ENCODE measurements around the gene SGCB.
"Not testable (repeated sequence)": the region's sequence is repeated elsewhere in the genome, so short reads cannot be mapped to it uniquely, and the experiment has no call there.

SGCB gene, protein sequence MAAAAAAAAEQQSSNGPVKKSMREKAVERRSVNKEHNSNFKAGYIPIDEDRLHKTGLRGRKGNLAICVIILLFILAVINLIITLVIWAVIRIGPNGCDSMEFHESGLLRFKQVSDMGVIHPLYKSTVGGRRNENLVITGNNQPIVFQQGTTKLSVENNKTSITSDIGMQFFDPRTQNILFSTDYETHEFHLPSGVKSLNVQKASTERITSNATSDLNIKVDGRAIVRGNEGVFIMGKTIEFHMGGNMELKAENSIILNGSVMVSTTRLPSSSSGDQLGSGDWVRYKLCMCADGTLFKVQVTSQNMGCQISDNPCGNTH

DNA sequence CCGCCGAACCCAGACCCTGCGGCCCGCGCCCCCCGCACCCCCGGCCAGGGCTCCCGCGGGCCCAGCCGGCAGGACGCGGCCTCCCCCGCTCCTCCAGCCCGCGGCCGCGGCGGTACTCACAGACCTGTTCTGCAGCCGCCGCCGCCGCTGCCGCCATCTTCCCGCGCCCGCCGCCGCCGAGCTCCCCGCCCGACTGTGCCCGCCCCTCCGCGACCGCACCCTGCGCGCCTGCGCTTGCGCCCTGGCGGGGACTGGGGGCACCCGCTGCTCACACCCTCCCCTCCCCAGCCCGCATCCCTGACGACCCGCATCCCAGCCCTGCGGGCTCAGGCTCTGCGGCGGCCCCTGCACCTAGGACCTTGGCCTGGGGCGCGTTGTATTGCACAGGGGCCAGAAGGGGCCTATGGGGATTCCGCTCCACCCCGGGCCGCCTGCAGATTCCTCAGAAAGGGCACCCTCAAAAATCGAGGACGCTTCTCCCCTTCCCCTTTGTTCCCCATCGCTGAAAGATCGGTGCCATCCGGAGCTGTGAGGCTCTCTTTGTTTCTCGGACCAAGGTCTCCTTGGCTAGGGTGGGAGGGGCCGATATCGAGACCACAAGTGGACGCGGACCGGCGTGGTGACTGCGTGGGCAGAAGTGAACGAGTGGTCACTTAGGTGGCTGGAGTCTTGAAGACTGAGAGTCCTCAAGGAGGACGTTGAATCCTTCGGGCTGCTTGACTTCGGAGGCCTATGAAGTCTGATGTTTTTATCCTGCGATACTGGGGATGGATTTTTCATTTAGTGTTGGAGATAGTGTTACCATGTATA, at the start of gene SGCB:
Gene SGCB, minus strand, starts transcription at position 197 of the 810 bp plus-strand sequence. Its CDS starts 40 bp downstream, at position 157.
- in situ Hi-C loops (cut with MboI; ENCODE audit: low sequenced_read_pairs) = no loop called here

DNA sequence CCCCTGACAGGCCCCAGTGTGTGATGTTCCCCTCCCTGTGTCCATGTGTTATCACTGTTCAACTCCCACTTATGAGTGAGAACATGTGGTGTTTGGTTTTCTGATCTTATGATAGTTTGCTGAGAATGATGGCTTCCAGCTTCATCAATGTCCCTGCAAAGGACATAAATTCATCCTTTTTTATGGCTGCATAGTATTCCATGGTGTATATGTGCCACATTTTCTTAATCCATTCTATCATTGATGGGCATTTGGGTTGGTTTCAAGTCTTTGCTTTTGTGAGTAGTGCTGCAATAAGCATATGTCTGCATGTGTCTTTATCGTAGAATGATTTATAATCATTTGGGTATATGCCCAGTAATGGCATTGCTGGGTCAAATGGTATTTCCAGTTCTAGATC, 48.3 kb upstream of the SGCB start:
- in situ Hi-C loops (cut with MboI; ENCODE audit: low sequenced_read_pairs) = not testable (repeated sequence)

DNA sequence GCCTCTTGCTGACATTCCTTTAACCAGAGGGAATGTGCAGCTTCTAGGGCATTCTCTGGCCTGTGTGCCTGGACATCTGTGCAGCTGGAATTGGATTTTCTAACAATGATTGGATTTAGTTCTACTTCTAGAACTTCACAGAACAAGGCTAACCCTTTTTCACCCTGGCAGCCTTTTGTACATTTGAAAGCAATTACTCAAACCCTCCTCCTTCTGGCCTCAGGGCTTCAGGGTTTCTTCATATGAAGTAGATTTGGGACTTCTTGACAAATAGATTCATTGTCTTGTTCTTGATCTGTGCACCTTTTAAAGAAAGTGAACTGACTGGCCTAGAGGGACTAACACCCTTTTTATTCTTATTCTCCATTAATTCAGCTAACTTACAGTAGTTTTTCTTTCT, 43.1 kb upstream of the SGCB start:
- in situ Hi-C loops (cut with MboI; ENCODE audit: low sequenced_read_pairs) = no loop called here

DNA sequence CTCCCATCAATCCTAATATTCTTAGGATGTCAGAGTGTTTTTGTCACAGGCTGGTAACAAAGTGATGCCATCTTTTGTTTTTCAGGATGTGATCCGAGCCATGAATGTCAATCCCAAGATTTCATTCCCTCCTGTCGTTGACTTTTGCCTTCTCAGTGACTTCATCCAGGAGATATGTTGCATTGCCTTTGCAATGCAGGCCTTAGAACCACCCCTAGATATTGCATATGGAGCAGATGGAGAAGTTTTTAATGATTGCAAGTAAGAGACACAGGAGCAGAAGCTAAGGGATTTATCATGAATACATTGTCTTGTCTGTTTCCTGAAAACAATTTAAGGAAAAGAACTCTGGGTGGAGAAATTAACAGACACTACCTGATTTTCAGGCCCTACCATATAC, 41.6 kb upstream of the SGCB start:
- in situ Hi-C loops (cut with MboI; ENCODE audit: low sequenced_read_pairs) = no loop called here

DNA sequence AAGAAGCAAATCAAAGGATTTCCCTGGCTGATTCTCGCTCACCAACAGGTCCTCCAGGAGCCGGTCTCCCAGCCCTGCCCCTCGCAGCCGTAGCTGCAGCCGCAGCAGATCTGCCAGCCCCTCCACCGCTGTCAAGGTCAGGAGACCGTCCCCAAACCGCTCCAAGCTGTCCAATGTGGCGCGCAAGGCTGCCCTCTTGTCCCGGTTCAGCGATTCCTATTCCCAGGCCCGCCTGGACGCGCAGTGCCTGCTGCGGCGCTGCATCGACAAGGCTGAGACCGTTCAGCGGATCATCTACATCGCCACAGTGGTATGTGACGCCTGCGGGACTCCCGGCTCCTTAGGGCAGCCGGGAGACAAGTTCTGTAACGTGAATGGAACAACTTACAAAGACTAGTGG, 38.6 kb upstream of the SGCB start:
- in situ Hi-C loops (cut with MboI; ENCODE audit: low sequenced_read_pairs) = no loop called here

DNA sequence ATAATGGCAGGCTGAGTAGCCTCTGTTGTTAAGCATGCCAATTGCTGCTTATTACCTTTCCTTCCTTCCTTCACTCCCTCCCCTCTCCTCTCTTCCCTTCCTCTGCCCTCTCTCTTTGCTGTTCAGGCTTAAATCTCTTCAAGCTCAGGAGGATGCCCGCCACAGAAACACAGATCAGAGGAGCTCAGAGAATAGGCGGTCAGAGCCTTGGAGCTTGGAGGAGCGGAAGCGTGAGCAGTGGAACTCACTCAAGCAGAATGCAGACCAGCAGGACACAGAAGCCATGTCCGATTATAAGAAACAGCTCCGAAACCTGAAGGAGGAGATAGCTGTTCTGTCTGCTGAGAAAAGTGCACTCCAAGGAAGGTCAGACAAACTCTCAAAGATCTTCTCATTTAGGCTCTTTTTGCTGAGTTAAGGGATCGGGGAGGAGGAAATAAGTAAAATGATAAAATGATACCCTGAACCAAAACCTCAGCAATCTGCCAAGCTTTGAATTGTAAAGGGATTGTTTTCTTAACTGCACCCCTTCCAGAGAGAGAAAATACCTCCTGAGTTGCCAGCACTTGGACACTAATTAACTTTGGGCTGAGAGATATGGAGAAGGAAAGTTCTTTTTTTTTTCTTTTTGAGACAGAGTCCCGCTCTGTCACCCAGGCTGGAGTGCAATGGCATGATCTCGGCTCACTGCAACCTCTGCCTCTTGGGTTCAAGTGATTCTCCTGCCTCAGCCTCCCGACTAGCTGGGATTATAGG, 33.9 kb upstream of the SGCB start:
- in situ Hi-C loops (cut with MboI; ENCODE audit: low sequenced_read_pairs) = no loop called here

DNA sequence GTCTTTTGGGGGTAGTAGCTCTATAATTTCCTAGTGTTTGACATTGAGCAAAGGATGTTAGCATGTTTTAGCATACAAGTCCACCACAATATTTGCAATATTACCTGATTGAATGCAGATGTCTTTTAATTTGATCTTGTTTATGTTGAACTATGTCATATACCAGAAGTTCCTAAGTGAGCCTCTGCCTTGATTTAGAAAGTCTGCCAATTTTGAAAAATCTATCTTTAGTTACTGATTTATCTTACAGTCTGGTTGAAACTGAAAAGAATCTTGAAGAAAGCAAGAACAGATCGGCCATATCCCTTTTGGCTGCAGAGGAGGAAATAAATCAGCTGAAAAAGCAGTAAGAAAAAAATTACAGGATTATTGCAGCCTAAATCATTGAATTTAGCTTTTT, 31.5 kb upstream of the SGCB start:
- in situ Hi-C loops (cut with MboI; ENCODE audit: low sequenced_read_pairs) = no loop called here

DNA sequence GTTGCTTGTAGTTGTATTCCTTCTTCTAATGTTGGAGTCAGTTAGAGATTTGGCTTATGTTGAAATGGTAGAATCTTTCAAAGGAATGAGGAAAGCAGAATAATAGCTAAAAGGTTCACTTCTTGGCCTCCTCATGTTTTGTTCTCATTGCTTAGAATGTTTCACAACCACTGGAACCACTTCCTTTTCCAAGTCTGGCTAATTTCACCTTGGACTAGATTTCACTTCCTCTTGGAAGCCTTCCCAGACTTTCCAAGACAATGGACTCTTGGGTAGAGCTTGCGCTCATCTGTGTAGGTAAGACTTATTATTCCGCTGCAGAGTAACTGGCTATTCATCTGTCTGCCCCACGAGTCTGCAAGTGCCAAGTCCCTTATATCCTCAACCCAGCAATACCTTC, 21.3 kb upstream of the SGCB start:
- in situ Hi-C loops (cut with MboI; ENCODE audit: low sequenced_read_pairs) = no loop called here

DNA sequence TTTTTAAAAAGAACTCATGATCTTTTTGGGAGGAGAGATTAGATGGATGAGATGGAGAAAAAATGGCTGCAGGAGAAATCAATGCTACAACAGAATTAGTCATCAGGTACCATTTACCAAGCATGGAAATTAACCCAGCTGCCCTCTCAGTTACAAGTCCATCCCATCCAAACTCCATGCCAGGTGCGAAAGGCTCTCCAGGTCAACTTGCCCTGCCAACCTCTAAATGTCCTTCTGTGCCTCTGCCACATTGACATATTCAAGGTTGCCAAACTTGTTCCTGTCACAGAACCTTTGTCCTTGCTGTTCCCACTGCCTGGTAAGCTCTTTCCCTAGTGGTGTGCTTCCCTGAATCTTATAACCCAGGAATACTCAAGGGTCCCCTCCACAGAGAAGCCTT, 20.2 kb upstream of the SGCB start:
- in situ Hi-C loops (cut with MboI; ENCODE audit: low sequenced_read_pairs) = no loop called here

DNA sequence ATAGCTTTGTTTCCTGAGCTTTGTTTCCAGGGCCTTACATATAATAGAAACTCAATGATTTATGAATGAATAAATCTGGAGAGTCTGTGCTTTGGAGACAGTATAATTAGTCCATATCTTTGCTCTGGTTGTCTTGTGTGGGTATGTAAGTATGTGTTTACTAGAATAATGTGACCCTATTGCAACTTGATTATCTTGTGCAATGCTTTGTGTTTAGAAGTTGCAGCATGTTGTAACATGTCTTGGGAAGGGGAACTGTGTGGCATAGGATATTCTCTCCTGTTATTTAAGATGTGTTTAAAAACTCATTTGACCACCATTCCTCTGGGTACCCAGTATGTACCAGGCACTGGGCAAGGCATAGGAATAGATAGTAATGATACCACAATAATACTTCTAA, 19.1 kb upstream of the SGCB start:
- in situ Hi-C loops (cut with MboI; ENCODE audit: low sequenced_read_pairs) = no loop called here

DNA sequence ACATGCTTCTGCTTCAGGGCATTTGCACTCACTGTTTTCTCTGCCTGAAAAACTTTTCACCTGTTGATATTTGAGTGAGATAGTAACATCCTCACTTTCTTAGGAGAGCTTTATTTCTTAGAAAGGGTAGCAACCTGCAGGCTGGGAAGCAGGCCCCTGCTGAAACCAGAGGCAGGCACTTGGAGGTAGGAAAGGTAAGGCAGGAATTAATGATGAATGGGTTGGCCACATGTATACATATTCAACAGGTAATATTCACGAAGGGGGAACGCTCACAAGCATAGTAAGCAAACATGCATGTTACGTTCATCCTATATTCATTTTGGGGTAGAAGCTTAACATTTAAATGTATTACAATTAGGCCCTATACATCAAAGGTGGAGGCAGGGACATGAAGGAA, 16.2 kb upstream of the SGCB start:
- in situ Hi-C loops (cut with MboI; ENCODE audit: low sequenced_read_pairs) = no loop called here

DNA sequence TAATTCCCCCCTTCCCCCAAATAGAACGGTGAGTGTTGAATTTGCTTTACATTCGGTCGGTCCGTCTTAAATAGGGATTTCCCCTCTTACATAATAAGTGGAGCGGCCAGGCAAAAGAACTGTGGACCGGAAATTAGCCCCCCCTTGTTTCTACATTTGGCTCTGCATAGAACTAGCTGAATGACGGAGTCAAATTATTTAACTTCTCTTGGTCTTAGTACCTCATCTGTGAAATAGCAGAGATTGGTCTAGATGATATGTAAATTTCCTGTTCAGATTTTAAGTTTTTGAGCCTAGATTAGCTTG, 14.3 kb upstream of the SGCB start:
- in situ Hi-C loops (cut with MboI; ENCODE audit: low sequenced_read_pairs) = no loop called here

DNA sequence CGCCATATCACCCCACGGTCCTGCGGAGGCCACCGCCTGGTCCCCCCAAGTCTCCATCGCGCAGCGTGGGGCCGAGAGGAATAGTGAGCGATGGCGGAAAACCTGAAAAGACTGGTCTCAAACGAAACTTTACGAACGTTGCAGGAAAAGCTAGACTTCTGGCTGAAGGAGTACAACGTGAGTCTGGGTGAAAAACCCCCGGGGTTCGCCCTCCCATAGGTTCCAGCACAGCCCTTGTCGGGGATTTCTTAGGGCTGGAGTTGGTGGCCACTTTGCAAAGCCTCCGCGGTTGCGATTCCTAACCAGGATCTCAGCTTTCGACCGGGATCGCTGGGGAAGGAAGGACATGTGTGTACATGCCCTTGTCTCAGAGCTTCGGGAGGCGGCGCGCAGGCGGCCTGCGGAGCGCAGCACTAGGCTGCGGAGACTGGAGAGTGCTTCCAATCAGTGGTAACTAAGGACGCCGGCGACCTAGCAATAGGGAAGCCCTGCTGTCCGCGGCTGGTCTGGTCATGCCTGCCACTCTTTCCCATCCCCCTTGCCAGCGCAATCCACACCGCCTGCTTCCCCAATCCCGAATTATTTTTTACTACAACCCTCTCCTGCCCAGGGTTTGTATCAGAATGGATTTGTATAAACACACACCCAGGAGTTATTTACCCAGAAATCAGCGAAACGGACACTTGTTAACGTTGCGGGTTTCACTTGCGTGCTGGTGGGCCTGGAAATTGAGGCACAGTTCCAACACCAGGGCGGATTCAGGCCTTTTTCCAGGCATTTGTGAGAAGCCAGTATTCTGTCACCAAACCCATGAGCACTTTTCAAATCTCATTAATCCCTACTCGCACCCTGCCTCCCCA, 13.7 kb upstream of the SGCB start:
- in situ Hi-C loops (cut with MboI; ENCODE audit: low sequenced_read_pairs) = no loop called here

DNA sequence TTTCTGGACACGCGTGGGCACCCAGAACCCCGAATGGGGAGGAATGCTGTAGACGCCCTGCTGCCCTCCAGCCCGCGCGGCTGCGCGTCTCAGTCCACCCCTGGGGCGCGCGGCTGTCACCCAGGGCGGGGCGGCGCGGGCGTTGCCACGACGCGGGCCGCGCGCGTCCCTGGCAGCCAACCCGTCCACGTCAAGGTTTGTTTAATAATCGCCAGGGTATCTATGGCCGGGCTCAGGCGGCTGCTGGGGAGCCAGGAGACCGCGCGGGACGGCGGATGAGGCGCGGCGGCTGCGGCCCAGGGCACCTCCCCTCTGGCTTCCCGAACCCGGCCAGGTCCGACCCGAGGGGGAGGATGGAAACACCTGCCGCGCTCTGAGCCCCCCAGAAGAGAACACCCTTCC, 13.1 kb upstream of the SGCB start, which contains the start of gene SPATA18:
Gene SPATA18, plus strand, starts transcription at position 92 of the 402 bp plus-strand sequence. CDS start 401 bp downstream, outside the sequence.
- in situ Hi-C loops (cut with MboI; ENCODE audit: low sequenced_read_pairs) = no loop called here

DNA sequence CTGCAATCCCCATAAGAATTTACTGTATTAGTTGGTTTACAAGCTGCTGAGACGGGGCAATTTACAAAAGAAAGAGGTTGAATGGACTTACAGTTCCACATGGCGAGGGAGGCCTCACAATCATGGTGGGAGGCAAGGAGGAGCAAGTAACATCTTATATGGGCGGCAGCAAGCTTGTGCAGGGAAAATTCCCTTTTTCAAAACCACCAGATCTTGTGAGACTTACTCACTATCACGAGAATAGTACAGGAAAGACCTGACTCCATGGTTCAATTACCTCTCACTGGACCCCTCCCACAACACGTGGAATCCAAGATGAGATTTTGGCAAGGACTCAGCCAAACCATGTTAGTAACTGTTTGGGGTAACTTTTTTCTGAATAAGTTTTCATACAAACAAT, 11.2 kb upstream of the SGCB start:
- in situ Hi-C loops (cut with MboI; ENCODE audit: low sequenced_read_pairs) = no loop called here

DNA sequence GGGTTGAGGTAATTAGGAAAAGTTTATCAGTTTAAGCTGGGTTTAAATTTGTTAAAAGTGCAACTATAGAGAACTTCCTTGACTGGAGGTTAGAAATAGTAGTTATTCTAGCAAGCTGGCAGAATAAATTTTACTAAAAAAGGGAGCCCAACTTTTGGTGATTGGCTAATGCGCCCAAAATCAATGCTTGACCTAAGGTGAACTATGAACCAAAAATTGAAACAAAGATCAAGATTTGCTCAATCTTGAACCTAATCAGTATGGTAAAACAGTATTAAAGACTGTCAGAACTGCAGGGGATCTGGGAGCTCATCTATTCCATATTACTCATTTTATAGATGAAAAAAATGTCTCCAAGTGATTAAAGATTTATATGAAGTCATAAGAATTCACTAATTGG, 6.9 kb upstream of the SGCB start:
- in situ Hi-C loops (cut with MboI; ENCODE audit: low sequenced_read_pairs) = no loop called here

DNA sequence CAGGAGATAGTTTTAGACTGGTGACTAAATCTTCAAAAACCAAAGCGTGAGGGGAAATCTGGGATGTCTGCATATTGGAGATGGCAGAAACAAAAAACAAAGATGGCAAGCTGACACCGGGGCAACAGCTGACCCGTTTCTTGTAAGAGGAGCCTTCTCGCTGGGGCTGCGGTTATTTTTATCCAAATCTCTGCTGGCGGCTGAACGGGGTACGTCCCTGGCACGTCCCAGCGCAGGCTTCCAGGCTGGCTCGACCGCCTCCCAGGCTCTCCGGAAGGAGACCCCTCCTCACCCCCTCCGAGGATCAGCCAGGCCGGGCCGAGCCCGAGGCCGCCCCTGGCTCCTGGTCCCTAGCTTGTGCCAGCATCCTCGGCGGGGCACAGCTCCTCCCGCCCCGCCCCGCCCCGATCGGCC, 403 bp downstream of the SGCB start:
- in situ Hi-C loops (cut with MboI; ENCODE audit: low sequenced_read_pairs) = no loop called here

DNA sequence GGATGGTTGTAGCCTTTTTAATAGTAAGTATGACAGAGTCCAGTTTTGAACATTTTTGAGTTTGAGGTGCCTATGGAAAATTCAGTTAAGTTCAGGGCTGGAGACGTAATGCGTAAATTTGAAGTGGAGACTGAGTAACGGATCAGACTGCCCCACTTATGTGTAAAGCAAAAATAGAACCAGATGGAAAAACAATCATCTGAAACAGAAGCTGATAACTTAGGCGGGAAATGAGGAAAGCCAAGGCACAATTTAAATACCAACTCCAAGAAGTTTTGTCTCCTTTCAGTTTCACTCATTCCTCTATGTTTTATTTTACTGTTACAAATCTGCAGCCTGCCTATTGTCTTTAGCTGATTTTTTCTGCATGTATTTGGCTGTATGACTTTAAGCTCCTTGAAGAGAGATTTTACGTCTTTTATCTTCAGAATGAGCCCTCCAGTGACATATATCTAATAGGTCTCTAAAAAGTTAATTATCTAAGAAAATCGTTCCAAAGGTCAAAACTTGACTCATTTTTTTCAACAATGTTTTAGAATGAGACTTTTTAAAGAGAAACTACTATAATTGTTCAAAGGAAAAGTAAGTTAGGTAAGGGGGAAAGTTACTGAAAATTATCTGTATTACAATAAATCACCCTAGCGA, 1.1 kb downstream of the SGCB start:
- in situ Hi-C loops (cut with MboI; ENCODE audit: low sequenced_read_pairs) = no loop called here

DNA sequence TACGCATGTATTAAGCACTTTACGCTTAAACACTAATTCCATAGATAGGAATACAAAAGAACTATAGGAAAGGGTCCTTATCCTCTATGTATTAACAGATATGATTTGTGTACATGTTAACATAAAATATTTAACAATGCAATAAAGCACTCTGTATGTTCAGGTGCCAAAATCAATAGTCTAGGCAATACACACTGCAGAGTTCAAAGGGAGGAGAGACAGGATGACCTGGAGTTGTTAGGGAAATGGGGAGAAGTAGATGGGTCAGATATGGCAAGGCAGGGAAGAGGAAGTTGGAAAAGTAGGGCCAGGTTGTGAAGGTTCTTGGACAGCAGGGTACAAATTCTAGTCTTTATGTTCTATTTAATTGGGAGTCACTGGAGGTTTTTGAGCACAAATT, 2.9 kb downstream of the SGCB start:
- in situ Hi-C loops (cut with MboI; ENCODE audit: low sequenced_read_pairs) = no loop called here

DNA sequence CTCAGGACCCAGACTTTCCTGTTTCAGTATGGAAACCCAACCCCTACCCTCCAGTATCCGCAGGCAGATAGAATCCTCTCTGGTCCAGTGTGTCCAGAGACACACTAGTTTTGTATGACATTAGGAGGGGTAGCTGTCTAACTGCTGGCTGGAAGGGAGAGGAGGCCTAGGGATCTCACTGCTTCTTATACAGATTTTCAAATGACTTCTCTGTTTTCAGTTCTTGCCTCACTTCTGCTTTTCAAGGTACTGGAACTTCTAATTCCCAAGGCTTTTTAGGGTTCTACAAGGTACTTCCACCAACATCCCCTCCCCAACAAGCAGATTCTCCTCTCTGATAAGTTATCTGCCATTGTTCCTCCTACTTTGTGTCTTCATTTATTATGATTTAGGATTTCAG, 6.1 kb downstream of the SGCB start:
- in situ Hi-C loops (cut with MboI; ENCODE audit: low sequenced_read_pairs) = no loop called here

All from HL-60/S4 treated with retinoic acid at 250 ng/mL for 4 days and 3 days (cell line).